Muscle of leg (tissue), 11 donors: ENCODE results near the gene LSM10. TPM values are rescaled to one million over a fixed set of nuclear protein-coding genes. Genes with fewer than 3 reads are reported as not detected.

Experiments
- DNase-seq: peaks from one replicate; pipeline ENCODE4 v3.0.0; 2013
- H3K27ac ChIP-seq: one replicate; pipeline ENCODE4 v1.5.1; 2013; ENCODE audit warnings: mild to moderate bottlenecking, low read length, control low read depth
- H3K27me3 ChIP-seq: one replicate; pipeline ENCODE4 v1.6.1; 2013; ENCODE audit warnings: low read length; ENCODE audit not compliant: control insufficient read depth, insufficient read depth
- H3K36me3 ChIP-seq: one replicate; pipeline ENCODE4 v1.6.1; 2013; ENCODE audit warnings: low read length; ENCODE audit not compliant: control insufficient read depth, insufficient read depth
- H3K4me1 ChIP-seq: one replicate; pipeline ENCODE4 v1.6.1; 2013; ENCODE audit warnings: low read length; ENCODE audit not compliant: control insufficient read depth, insufficient read depth
- H3K4me3 ChIP-seq: one replicate; pipeline ENCODE4 v1.5.1; 2013; ENCODE audit warnings: low read length, control low read depth
- H3K9me3 ChIP-seq: replicated peaks from 2 replicates; pipeline ENCODE4 v1.6.1; 2013; ENCODE audit warnings: low read depth, low read length; ENCODE audit not compliant: control insufficient read depth
- WGBS: methylation state at CpG from one replicate; pipeline ENCODE4 v1.1.5; 2013; ENCODE audit warnings: missing lambda C conversion rate; ENCODE audit not compliant: insufficient coverage; 5-methylcytosine and 5-hydroxymethylcytosine counted together
- polyA plus RNA-seq, 8 donors: library from polyadenylated mRNA; unstranded; fragments of 120-200 nt; gene quantifications; one replicate each; pipeline versions ENCODE4 v1.2.1 to v1.2.3, GENCODE V29; 2013; ENCODE audit warnings: inconsistent platforms in 1 of 8, low replicate concordance in 1 of 8; ENCODE audit not compliant: insufficient read length in 8 of 8, insufficient read depth in 1 of 8
- total RNA-seq: library from RNA; stranded (reverse); fragments of 120-200 nt; gene quantifications from one replicate; pipeline ENCODE4 v1.2.4, GENCODE V29; 2013

Gene LSM10
- total and polyA plus RNA-seq, 9 donors = 5.2 to 26.4 (median 24.5) TPM

GRCh38 chr1:36385410-36386264 is 12.1 kb downstream of the LSM10 start, which contains the start of gene STK40:
Gene STK40 (minus strand): TSS chr1:36385924. CDS start chr1:36361332, 24,592 bp downstream.
- peak within 1 kb of the TSS; percentile 93 for H3K27ac ChIP-seq
- DNase-seq = peak; percentile 100
- peaks cover 11% of the 10 kb centered on the region for H3K36me3 ChIP-seq
- no peaks in the 10 kb centered on the region for H3K9me3 ChIP-seq
- H3K27me3 ChIP-seq = no peaks in the 10 kb centered on the region
- peak within 1 kb of the TSS; percentile 91 for H3K4me3 ChIP-seq
- peaks cover 37% of the 10 kb centered on the region for H3K4me1 ChIP-seq
- WGBS = 0% methylated on average over 65 of the region's 82 CpGs

- Histone ChIP-seq H3K36me3 (peaks cover 3% of the 10 kb centered on the region), H3K4me1 (peaks cover 34% of the 10 kb centered on the region), H3K27ac (peak overlapping the region; percentile 76), H3K4me3 (peak overlapping the region; percentile 91), H3K9me3 (no peaks in the 10 kb centered on the region), H3K27me3 (no peaks in the 10 kb centered on the region)
- DNase-seq = peak; percentile 55
- WGBS = under 1% methylated on average over 19 of the region's 25 CpGs
These were observed 12.9 kb downstream of the LSM10 start for GRCh38 chr1:36384542-36385409.

- H3K36me3 ChIP-seq = peaks cover 3% of the 10 kb centered on the region
- DNase-seq = no peak
- H3K27ac ChIP-seq = no peak overlapping the region
- H3K4me3 ChIP-seq = no peak overlapping the region
- no peaks in the 10 kb centered on the region for H3K9me3 ChIP-seq
- WGBS = 88% methylated on average over 4 of the region's 4 CpGs
- H3K4me1 ChIP-seq = peaks cover 27% of the 10 kb centered on the region
- no peaks in the 10 kb centered on the region for H3K27me3 ChIP-seq
These were observed 14.5 kb downstream of the LSM10 start for GRCh38 chr1:36383240-36383639.

DNA sequence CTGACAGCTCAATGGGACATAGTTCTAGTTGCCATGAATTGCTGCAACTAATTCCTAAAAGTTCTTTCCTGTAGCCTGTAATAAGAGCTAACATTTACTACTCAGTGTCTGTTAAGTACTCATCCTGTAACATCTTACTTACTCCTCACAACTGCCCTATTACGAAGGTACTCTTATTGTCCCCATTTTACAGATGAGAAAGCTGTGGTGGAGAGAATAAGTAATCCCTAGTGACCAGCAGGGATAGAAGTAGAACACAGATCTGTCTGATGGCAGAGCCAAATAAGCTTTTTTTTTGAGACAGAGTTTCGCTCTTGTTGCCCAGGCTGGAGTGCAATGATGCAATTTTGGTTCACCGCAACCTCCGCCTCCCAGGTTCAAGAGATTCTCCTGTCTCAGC is 15.0 kb downstream of the LSM10 start:
- WGBS = 95% methylated on average over 3 of the region's 4 CpGs
- DNase-seq = no peak
- Histone ChIP-seq H3K27me3 (no peaks in the 10 kb centered on the region), H3K4me1 (peaks cover 27% of the 10 kb centered on the region), H3K4me3 (no peak overlapping the region), H3K27ac (no peak overlapping the region), H3K9me3 (no peaks in the 10 kb centered on the region), H3K36me3 (peaks cover 7% of the 10 kb centered on the region)

GRCh38 chr1:36382231-36382630 is 15.5 kb downstream of the LSM10 start:
- no peak for DNase-seq
- WGBS = 91% methylated on average over 9 of the region's 9 CpGs
- peaks cover 24% of the 10 kb centered on the region for H3K4me1 ChIP-seq
- H3K27ac ChIP-seq = no peak overlapping the region
- peaks cover 8% of the 10 kb centered on the region for H3K36me3 ChIP-seq
- no peak overlapping the region for H3K4me3 ChIP-seq
- no peaks in the 10 kb centered on the region for H3K27me3 ChIP-seq
- no peaks in the 10 kb centered on the region for H3K9me3 ChIP-seq

DNA sequence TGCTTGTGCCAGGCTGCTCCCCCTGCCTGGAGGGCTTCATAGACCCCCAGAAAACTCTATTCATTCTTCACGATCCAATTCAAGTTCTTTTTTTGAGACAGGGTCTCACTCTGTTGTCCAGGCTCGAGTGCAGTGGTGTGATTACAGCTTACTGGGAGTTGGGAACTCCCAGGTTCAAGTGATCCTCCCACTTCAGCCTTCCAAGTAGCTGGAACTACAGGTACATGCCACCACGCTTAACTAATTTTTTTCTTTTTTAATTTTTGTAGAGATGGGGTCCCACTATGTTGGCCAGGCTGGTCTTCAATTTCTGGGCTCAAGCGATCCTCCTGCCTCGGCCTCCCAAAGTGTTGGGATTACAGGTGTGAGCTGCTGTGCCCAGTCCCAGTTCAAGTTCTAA is 16.3 kb downstream of the LSM10 start:
- H3K27ac ChIP-seq = no peak overlapping the region
- no peak for DNase-seq
- H3K27me3 ChIP-seq = no peaks in the 10 kb centered on the region
- 100% methylated on average over 2 of the region's 5 CpGs for WGBS
- H3K4me3 ChIP-seq = no peak overlapping the region
- H3K9me3 ChIP-seq = no peaks in the 10 kb centered on the region
- H3K36me3 ChIP-seq = peaks cover 8% of the 10 kb centered on the region
- peaks cover 16% of the 10 kb centered on the region for H3K4me1 ChIP-seq

DNA sequence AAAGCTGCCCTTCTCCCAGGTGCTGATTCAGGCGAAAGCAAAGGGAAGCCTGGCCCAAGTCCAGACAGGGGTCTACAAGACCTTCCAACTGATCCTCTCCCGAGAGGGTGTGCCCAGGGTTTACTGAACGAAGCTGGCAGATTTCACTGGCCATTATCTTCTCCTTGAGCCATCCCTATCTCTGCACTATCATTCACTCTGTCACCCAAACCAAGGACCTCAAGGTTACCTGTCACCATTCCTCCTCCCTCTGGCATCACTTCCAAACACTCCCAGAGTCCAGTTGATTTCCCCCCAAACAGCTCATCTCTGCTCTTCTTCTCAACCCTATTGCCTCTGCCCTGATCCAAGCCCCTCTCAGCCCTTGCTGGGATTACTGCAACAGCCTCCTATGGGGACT is 16.9 kb downstream of the LSM10 start:
- WGBS = 92% methylated on average over 3 of the region's 3 CpGs
- Histone ChIP-seq H3K4me1 (peaks cover 18% of the 10 kb centered on the region), H3K36me3 (peaks cover 8% of the 10 kb centered on the region), H3K4me3 (no peak overlapping the region), H3K9me3 (no peaks in the 10 kb centered on the region), H3K27ac (no peak overlapping the region), H3K27me3 (no peaks in the 10 kb centered on the region)
- no peak for DNase-seq

- Histone ChIP-seq H3K4me3 (no peak overlapping the region), H3K36me3 (peaks cover 8% of the 10 kb centered on the region), H3K9me3 (no peaks in the 10 kb centered on the region), H3K27ac (no peak overlapping the region), H3K27me3 (no peaks in the 10 kb centered on the region), H3K4me1 (peaks cover 21% of the 10 kb centered on the region)
- WGBS = 88% methylated on average over 1 of the region's 5 CpGs
- no peak for DNase-seq
These were observed 17.5 kb downstream of the LSM10 start for GRCh38 chr1:36380143-36380619.

- DNase-seq = peak; percentile 55
- Histone ChIP-seq H3K9me3 (no peaks in the 10 kb centered on the region), H3K4me1 (peaks cover 34% of the 10 kb centered on the region), H3K27ac (peak overlapping the region; percentile 25), H3K36me3 (peaks cover 8% of the 10 kb centered on the region), H3K27me3 (no peaks in the 10 kb centered on the region), H3K4me3 (no peak overlapping the region)
- 75% methylated on average over 1 of the region's 4 CpGs for WGBS
These were observed 19.8 kb downstream of the LSM10 start for GRCh38 chr1:36377791-36378492.
